ENCODE measurements around the gene CMIP.

GRCh38 chr16:81715358-81716196, 271.0 kb downstream of the CMIP start:
- TF ChIP-seq CTCF (IDR thresholded peaks at IDR 0.05) = no peak
- TF ChIP-seq POLR2A (IDR thresholded peaks at IDR 0.05) = no peak

Measured in right lobe of liver (tissue), 4 donors.